Measurements from ENCODE around the gene BUD13. TPM values are rescaled to one million over a fixed set of nuclear protein-coding genes. Genes with fewer than 3 reads are reported as not detected.

Gene BUD13
- total RNA-seq, 2 donors from 2014 or later, result 17.9 to 19.1 TPM

GRCh38 chr11:116714902-116715301 is 57.9 kb downstream of the BUD13 start:
- intact Hi-C loops (cut with DNase I), result no loop called here
- H3K4me3 ChIP-seq, result no peak overlapping the region
- no peak for TF ChIP-seq CTCF (IDR thresholded peaks at IDR 0.05)
- no peak overlapping the region for H3K27ac ChIP-seq
- no peaks in the 10 kb centered on the region for H3K36me3 ChIP-seq
- H3K4me1 ChIP-seq, result no peaks in the 10 kb centered on the region
- DNase-seq, result no peak
- no peaks in the 10 kb centered on the region for H3K27me3 ChIP-seq
- H3K9me3 ChIP-seq, result no peaks in the 10 kb centered on the region
- H3K9ac ChIP-seq (ENCODE audit: low read depth in 2 of 2, low read length in 2 of 2), result no peak overlapping the region

GRCh38 chr11:116712428-116712827 is 60.4 kb downstream of the BUD13 start:
- H3K4me3 ChIP-seq, result no peak overlapping the region
- no peak for DNase-seq
- TF ChIP-seq CTCF (IDR thresholded peaks at IDR 0.05), result no peak
- no peaks in the 10 kb centered on the region for H3K36me3 ChIP-seq
- no peaks in the 10 kb centered on the region for H3K4me1 ChIP-seq
- intact Hi-C loops (cut with DNase I), result no loop called here
- no peaks in the 10 kb centered on the region for H3K27me3 ChIP-seq
- no peaks in the 10 kb centered on the region for H3K9me3 ChIP-seq
- H3K9ac ChIP-seq (ENCODE audit: low read depth in 2 of 2, low read length in 2 of 2), result no peak overlapping the region
- no peak overlapping the region for H3K27ac ChIP-seq

DNA sequence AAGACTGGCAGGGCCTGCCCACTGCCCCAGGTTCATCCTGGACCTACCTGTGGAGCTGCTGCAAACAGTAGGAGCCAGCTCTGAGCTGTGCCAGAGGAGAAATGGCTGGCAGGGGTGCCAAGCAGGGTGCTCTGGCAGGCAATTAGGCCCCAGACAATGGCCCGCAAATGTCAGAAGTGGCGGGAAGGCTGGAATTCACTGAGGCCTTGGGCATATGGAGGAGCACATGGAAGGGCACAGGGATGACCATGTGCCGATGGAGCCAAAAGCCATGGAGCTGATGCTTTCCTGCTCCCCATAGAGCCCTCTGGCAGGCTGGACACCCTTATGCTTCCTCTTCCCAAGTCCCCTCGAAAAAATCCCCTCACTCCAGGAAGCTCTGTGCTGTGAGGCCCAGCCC is 62.0 kb downstream of the BUD13 start:
- Histone ChIP-seq H3K27ac (no peak overlapping the region), H3K27me3 (no peaks in the 10 kb centered on the region), H3K36me3 (no peaks in the 10 kb centered on the region), H3K4me3 (no peak overlapping the region), H3K9ac (ENCODE audit: low read depth in 2 of 2, low read length in 2 of 2) (no peak overlapping the region), H3K4me1 (no peaks in the 10 kb centered on the region), H3K9me3 (no peaks in the 10 kb centered on the region)
- intact Hi-C loops (cut with DNase I), result no loop called here
- no peak for TF ChIP-seq CTCF (IDR thresholded peaks at IDR 0.05)
- DNase-seq, result no peak

GRCh38 chr11:116710001-116710674 is 62.6 kb downstream of the BUD13 start:
- no peaks in the 10 kb centered on the region for H3K9me3 ChIP-seq
- intact Hi-C loops (cut with DNase I), result no loop called here

DNA sequence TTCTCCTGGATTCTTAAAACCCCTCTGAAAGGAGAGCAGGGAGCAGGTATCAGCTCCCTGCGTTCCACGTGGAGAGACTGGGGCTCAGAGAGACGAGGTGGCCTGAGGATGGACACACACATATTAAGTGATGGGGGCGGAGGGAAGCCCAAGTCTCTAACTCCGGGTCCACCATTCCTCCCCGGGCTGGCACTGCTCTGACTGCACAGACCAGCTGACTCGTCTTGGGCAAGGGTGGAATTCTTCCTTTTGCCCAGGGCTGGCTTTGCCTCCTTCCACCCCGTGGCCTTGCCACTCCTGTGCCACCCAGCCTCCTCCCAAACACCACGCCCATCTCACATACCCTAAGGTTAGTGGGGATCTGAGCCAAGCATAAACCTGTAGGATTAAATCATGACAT is 65.0 kb downstream of the BUD13 start:
- intact Hi-C loops (cut with DNase I), result no loop called here
- DNase-seq, result peak; percentile 44

More at GRCh38 chr11:116710001-116710674, 62.6 kb downstream of the BUD13 start:
- no peaks in the 10 kb centered on the region for H3K27me3 ChIP-seq
- H3K27ac ChIP-seq, result no peak overlapping the region
- no peaks in the 10 kb centered on the region for H3K4me1 ChIP-seq
- no peak for DNase-seq
- no peak overlapping the region for H3K4me3 ChIP-seq
- H3K36me3 ChIP-seq, result no peaks in the 10 kb centered on the region
- no peak overlapping the region for H3K9ac ChIP-seq (ENCODE audit: low read depth in 2 of 2, low read length in 2 of 2)
- no peak for TF ChIP-seq CTCF (IDR thresholded peaks at IDR 0.05)

More for the DNA sequence above, 65.0 kb downstream of the BUD13 start:
- no peaks in the 10 kb centered on the region for H3K36me3 ChIP-seq
- H3K27me3 ChIP-seq, result no peaks in the 10 kb centered on the region
- no peak overlapping the region for H3K27ac ChIP-seq
- H3K9ac ChIP-seq (ENCODE audit: low read depth in 2 of 2, low read length in 2 of 2), result peak overlapping the region in 1 of 2 donors; percentile 51
- H3K4me3 ChIP-seq, result peak overlapping the region; percentile 5
- H3K4me1 ChIP-seq, result no peaks in the 10 kb centered on the region
- no peak for TF ChIP-seq CTCF (IDR thresholded peaks at IDR 0.05)
- no peaks in the 10 kb centered on the region for H3K9me3 ChIP-seq
